Lung (tissue), 12 donors: ENCODE data around the gene JAM3. TPM values are rescaled to one million over a fixed set of nuclear protein-coding genes. Genes with fewer than 3 reads are reported as not detected.

Source experiments
- ATAC-seq: fragments of 200-7000 bp; cut with Tn5 transposase; one replicate; pipeline ENCODE4 v1.9.1; 2020; ENCODE audit warnings: moderate number of reproducible peaks; ENCODE audit not compliant: insufficient read depth, low FRiP score
- DNase-seq, 3 donors: peaks; one replicate each; pipeline ENCODE4 v3.0.0-alpha.2; 2013 to 2017
- H3K27ac ChIP-seq, 2 donors: one replicate each; pipeline ENCODE4 v1.5.1; 2013; ENCODE audit warnings: mild to moderate bottlenecking in 2 of 2, moderate library complexity in 2 of 2, control low read depth in 1 of 2, inconsistent platforms in 1 of 2, low read depth in 1 of 2, low read length in 1 of 2
- H3K27me3 ChIP-seq, 3 donors: one replicate each; pipeline ENCODE4 v1.5.1; 2013; ENCODE audit warnings: low read length in 2 of 3; ENCODE audit not compliant: control insufficient read depth in 3 of 3, insufficient read depth in 3 of 3
- H3K36me3 ChIP-seq, 4 donors: one replicate each; pipeline ENCODE4 v1.5.1; 2013; ENCODE audit warnings: low read length in 4 of 4, mild to moderate bottlenecking in 1 of 4, moderate library complexity in 1 of 4; ENCODE audit not compliant: control insufficient read depth in 4 of 4, insufficient read depth in 4 of 4
- H3K4me1 ChIP-seq, 5 donors: one replicate each; pipeline ENCODE4 v1.5.1; 2013; ENCODE audit warnings: low read length in 5 of 5, mild to moderate bottlenecking in 2 of 5, moderate library complexity in 1 of 5; ENCODE audit not compliant: control insufficient read depth in 5 of 5, insufficient read depth in 5 of 5
- H3K4me3 ChIP-seq: one replicate; pipeline ENCODE4 v1.5.1; 2013; ENCODE audit warnings: mild to moderate bottlenecking, control low read depth, moderate library complexity
- H3K9ac ChIP-seq, 2 donors: one replicate each; pipeline ENCODE4 v1.5.1; 2013; ENCODE audit warnings: low read length in 2 of 2, control low read depth in 1 of 2; ENCODE audit not compliant: insufficient read depth in 1 of 2
- H3K9me3 ChIP-seq, 4 donors: one replicate each; pipeline ENCODE4 v1.5.1; 2013; ENCODE audit warnings: low read length in 3 of 4, mild to moderate bottlenecking in 1 of 4, moderate library complexity in 1 of 4; ENCODE audit not compliant: control insufficient read depth in 4 of 4, insufficient read depth in 3 of 4
- CTCF ChIP-seq: IDR thresholded peaks from 2 replicates; pipeline ENCODE4 v1.5.1; 2012; ENCODE audit warnings: mild to moderate bottlenecking; ENCODE audit errors: control extremely low read depth, extremely low read depth
- WGBS, 2 donors: extraction: QIAGEN DNeasy Blood & Tissue Kit; methylation state at CpG; one replicate each; pipeline ENCODE4 v1.1.7; 2013; 5-methylcytosine and 5-hydroxymethylcytosine counted together
- polyA plus RNA-seq, 2 donors: library from polyadenylated mRNA; stranded (reverse); fragments of 200-250 nt; gene quantifications; one replicate each; pipeline ENCODE4 v1.2.1, GENCODE V29; 2013
- total RNA-seq, 2 donors: library from RNA; depleted of rRNA in 1 of 2; stranded (reverse); fragments of >200 nt in 1 of 2; gene quantifications; one replicate each; pipeline ENCODE4 v1.2.1, GENCODE V29; 2014 to 2021
- donor health status: control.
- donor health status: control.
- donor health status: Bipolar disorder and iron deficiency.
- donor health status: healthy.
- donor health status: DM: yes; HTN: yes; CAD: no.

Gene JAM3
- total and polyA plus RNA-seq, 4 donors: 10.3 to 72.2 (median 23.6) TPM

- H3K36me3 ChIP-seq: no peaks in the 10 kb centered on the region
- H3K4me3 ChIP-seq: no peak overlapping the region
- H3K9ac ChIP-seq: no peak overlapping the region
- no peaks in the 10 kb centered on the region for H3K9me3 ChIP-seq
- ATAC-seq (no peak), DNase-seq (no peak)
- 64 to 68% methylated on average over 16 of the region's 16 CpGs for WGBS, 2 donors
- peaks cover 4 to 14% (median 11%) of the 10 kb centered on the region in 5 donors for H3K4me1 ChIP-seq
- H3K27me3 ChIP-seq: peaks cover 0 to 30% (median 19%) of the 10 kb centered on the region in 3 donors
- no peak overlapping the region for H3K27ac ChIP-seq
- TF ChIP-seq CTCF: no peak
Measured at GRCh38 chr11:134030853-134031252, 38.0 kb upstream of the JAM3 start.

GRCh38 chr11:134032043-134032442 lies 36.8 kb upstream of the JAM3 start:
- DNase-seq: no peak
- peaks cover 0 to 26% (median 11%) of the 10 kb centered on the region in 3 donors for H3K27me3 ChIP-seq
- no peak overlapping the region for H3K4me3 ChIP-seq
- no peak overlapping the region for H3K27ac ChIP-seq
- no peak for TF ChIP-seq CTCF
- H3K4me1 ChIP-seq: peaks cover 4 to 18% (median 13%) of the 10 kb centered on the region in 5 donors
- ATAC-seq: no peak
- H3K9me3 ChIP-seq: no peaks in the 10 kb centered on the region
- no peak overlapping the region for H3K9ac ChIP-seq
- WGBS, 2 donors: 66 to 74% methylated on average over 6 of the region's 6 CpGs
- H3K36me3 ChIP-seq: no peaks in the 10 kb centered on the region

- Histone ChIP-seq H3K4me3 (no peak overlapping the region), H3K9ac (no peak overlapping the region), H3K36me3 (no peaks in the 10 kb centered on the region), H3K27me3 (peaks cover 0 to 21% (median 7%) of the 10 kb centered on the region in 3 donors), H3K4me1 (peaks cover 4 to 20% (median 13%) of the 10 kb centered on the region in 5 donors), H3K9me3 (no peaks in the 10 kb centered on the region), H3K27ac (no peak overlapping the region)
- no peak for DNase-seq
- no peak for ATAC-seq
- TF ChIP-seq CTCF: no peak
- 40 to 45% methylated on average over 22 to 24 of the region's 24 CpGs for WGBS, 2 donors
Measured at GRCh38 chr11:134032501-134033091, 36.3 kb upstream of the JAM3 start.

- WGBS, 2 donors: 73 to 76% methylated on average over 9 of the region's 9 CpGs
- Histone ChIP-seq H3K4me1 (peaks cover 4 to 23% (median 13%) of the 10 kb centered on the region in 5 donors), H3K27me3 (peaks cover 0 to 16% (median 7%) of the 10 kb centered on the region in 3 donors), H3K27ac (peak overlapping the region; percentile 55 to 75), H3K36me3 (no peaks in the 10 kb centered on the region), H3K4me3 (no peak overlapping the region), H3K9ac (no peak overlapping the region), H3K9me3 (no peaks in the 10 kb centered on the region)
- ATAC-seq (no peak), DNase-seq (no peak)
- no peak for TF ChIP-seq CTCF
Measured at GRCh38 chr11:134033276-134033675, 35.6 kb upstream of the JAM3 start.
